Measurements from ENCODE around the gene CACNA2D2. TPM values are rescaled to one million over a fixed set of nuclear protein-coding genes. Genes with fewer than 3 reads are reported as not detected.

The CACNA2D2 gene
- total and polyA plus RNA-seq, 8 donors = 15.4 to 86.6 (median 30.2) TPM

- DNase-seq (peak in 1 of 4 donors; percentile 75), ATAC-seq (no peak)
- no peak for TF ChIP-seq CTCF (IDR thresholded peaks at IDR 0.05)
- no peaks in the 10 kb centered on the region for H3K27me3 ChIP-seq
- intact Hi-C loops (cut with DNase I) = no loop called here
- H3K36me3 ChIP-seq = no peaks in the 10 kb centered on the region
- no peaks in the 10 kb centered on the region for H3K9me3 ChIP-seq
- peak overlapping the region; percentile 94 to 98 for H3K27ac ChIP-seq
- H3K4me1 ChIP-seq = peaks cover 22 to 65% of the 10 kb centered on the region in 2 donors
- peak overlapping the region; percentile 59 to 81 for H3K4me3 ChIP-seq
Measured at GRCh38 chr3:50341537-50341936, 161.9 kb downstream of the CACNA2D2 start.

- no peak for TF ChIP-seq CTCF (IDR thresholded peaks at IDR 0.05)
- DNase-seq = peak; percentile 47 to 95 (median 80)
- peak within 1 kb of the TSS; percentile 59 to 81 for H3K4me3 ChIP-seq
- H3K4me1 ChIP-seq = peaks cover 29 to 65% of the 10 kb centered on the region in 2 donors
- H3K9me3 ChIP-seq = no peaks in the 10 kb centered on the region
- no peaks in the 10 kb centered on the region for H3K27me3 ChIP-seq
- H3K36me3 ChIP-seq = no peaks in the 10 kb centered on the region
- intact Hi-C loops (cut with DNase I) = no loop called here
- peak within 1 kb of the TSS; percentile 94 to 98 for H3K27ac ChIP-seq
- peak; percentile 58 for ATAC-seq
Measured at GRCh38 chr3:50340448-50341329, 162.7 kb downstream of the CACNA2D2 start, which contains the start of gene RASSF1. Gene RASSF1 (minus strand): TSS chr3:50340836. CDS start chr3:50340805, 31 bp downstream.

GRCh38 chr3:50340147-50340447, 163.3 kb downstream of the CACNA2D2 start:
- no peaks in the 10 kb centered on the region for H3K9me3 ChIP-seq
- peak overlapping the region; percentile 59 to 81 for H3K4me3 ChIP-seq
- no peak for TF ChIP-seq CTCF (IDR thresholded peaks at IDR 0.05)
- peaks cover 29 to 65% of the 10 kb centered on the region in 2 donors for H3K4me1 ChIP-seq
- peak overlapping the region; percentile 94 to 98 for H3K27ac ChIP-seq
- intact Hi-C loops (cut with DNase I) = no loop called here
- H3K27me3 ChIP-seq = no peaks in the 10 kb centered on the region
- no peaks in the 10 kb centered on the region for H3K36me3 ChIP-seq
- DNase-seq (no peak), ATAC-seq (no peak)

GRCh38 chr3:50339485-50340146, 163.8 kb downstream of the CACNA2D2 start:
- no peaks in the 10 kb centered on the region for H3K36me3 ChIP-seq
- H3K27me3 ChIP-seq = no peaks in the 10 kb centered on the region
- peak overlapping the region; percentile 59 to 81 for H3K4me3 ChIP-seq
- H3K9me3 ChIP-seq = no peaks in the 10 kb centered on the region
- peaks cover 28 to 66% of the 10 kb centered on the region in 2 donors for H3K4me1 ChIP-seq
- ATAC-seq (no peak), DNase-seq (no peak)
- intact Hi-C loops (cut with DNase I) = no loop called here
- peak overlapping the region; percentile 94 to 98 for H3K27ac ChIP-seq
- TF ChIP-seq CTCF (IDR thresholded peaks at IDR 0.05) = no peak

GRCh38 chr3:50338965-50339364, 164.5 kb downstream of the CACNA2D2 start:
- Histone ChIP-seq H3K9me3 (no peaks in the 10 kb centered on the region), H3K4me1 (peaks cover 35 to 73% of the 10 kb centered on the region in 2 donors), H3K4me3 (peak overlapping the region in 1 of 2 donors; percentile 81), H3K27ac (peak overlapping the region; percentile 94 to 98), H3K27me3 (no peaks in the 10 kb centered on the region), H3K36me3 (no peaks in the 10 kb centered on the region)
- intact Hi-C loops (cut with DNase I) = no loop called here
- DNase-seq = no peak
- no peak for ATAC-seq
- TF ChIP-seq CTCF (IDR thresholded peaks at IDR 0.05) = no peak
